IMR-90 (cell line): ENCODE data around the gene TCTA.

Source experiments
- CEBPB ChIP-seq: IDR thresholded peaks from 2 replicates; pipeline ENCODE4 v1.6.1; 2012; ENCODE audit warnings: low read depth, low read length, improper control_type of control experiment
- FOS ChIP-seq: fragments of 150-350 bp; IDR thresholded peaks from 2 replicates; pipeline ENCODE4 v1.6.1; 2016; ENCODE audit warnings: low read depth, low read length
- MAFK ChIP-seq: IDR thresholded peaks from 2 replicates; pipeline ENCODE4 v1.6.1; 2012; ENCODE audit warnings: low read depth, low read length, improper control_type of control experiment
- MAZ ChIP-seq: IDR thresholded peaks from 2 replicates; pipeline ENCODE4 v1.6.1; 2012; ENCODE audit warnings: low read depth, mild to moderate bottlenecking, low read length, improper control_type of control experiment, moderate library complexity, borderline replicate concordance
- MXI1 ChIP-seq: IDR thresholded peaks from 2 replicates; pipeline ENCODE4 v1.6.1; 2012; ENCODE audit warnings: low read depth, mild to moderate bottlenecking, low read length, moderate library complexity, borderline replicate concordance
- POLR2A ChIP-seq: IDR thresholded peaks from 2 replicates; pipeline ENCODE4 v1.6.1; 2012; ENCODE audit warnings: mild to moderate bottlenecking, low read depth, low read length
- RAD21 ChIP-seq: IDR thresholded peaks from 2 replicates; pipeline ENCODE4 v1.6.1; 2012; ENCODE audit warnings: low read length, improper control_type of control experiment
- RFX5 ChIP-seq: IDR thresholded peaks from 2 replicates; pipeline ENCODE4 v1.8.0; 2012; ENCODE audit warnings: low read depth, mild to moderate bottlenecking, low read length, moderate library complexity
- TF ChIP-seq, protein P1 (sequence below): conservative IDR thresholded peaks from 2 replicates; pipeline ENCODE4 v1.5.1; 2012; ENCODE audit warnings: mild to moderate bottlenecking, low read depth, low read length, improper control_type of control experiment

DNA sequence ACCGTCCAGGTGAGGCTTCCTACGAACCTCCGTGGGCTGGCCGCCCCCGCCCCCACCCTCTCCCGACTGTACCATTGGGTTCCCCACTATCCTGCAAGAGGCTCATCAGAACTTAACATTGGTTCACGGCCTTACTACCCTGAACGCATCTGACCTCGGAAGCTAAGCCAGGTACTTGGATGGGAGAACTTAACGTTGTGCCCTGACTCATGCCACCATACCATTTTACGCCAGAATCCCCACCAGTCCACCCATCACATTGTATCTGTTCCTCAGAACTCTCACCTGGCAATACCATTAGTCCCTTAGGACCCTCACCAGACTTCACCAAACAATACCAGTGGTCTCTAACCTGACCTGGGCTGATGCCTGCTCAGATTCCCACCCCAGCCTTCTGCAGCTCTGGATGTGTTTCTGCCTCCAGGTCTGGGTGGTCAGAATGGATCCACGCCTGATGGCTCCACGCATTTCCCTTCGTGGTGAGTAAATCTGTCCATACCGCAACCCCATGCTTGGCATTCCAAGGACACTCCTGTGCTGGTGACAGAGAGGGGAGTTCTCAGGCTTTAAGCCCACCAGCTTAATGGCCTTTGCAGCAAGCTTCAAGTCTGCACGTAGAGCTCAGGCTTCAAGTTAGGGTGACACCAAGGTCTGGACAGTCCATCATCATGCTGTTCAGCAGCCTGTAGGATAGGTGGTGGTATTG lies 562 bp downstream of the TCTA start:
- TF ChIP-seq FOS = no peak
- TF ChIP-seq POLR2A = no peak
- TF ChIP-seq, protein P1, sequence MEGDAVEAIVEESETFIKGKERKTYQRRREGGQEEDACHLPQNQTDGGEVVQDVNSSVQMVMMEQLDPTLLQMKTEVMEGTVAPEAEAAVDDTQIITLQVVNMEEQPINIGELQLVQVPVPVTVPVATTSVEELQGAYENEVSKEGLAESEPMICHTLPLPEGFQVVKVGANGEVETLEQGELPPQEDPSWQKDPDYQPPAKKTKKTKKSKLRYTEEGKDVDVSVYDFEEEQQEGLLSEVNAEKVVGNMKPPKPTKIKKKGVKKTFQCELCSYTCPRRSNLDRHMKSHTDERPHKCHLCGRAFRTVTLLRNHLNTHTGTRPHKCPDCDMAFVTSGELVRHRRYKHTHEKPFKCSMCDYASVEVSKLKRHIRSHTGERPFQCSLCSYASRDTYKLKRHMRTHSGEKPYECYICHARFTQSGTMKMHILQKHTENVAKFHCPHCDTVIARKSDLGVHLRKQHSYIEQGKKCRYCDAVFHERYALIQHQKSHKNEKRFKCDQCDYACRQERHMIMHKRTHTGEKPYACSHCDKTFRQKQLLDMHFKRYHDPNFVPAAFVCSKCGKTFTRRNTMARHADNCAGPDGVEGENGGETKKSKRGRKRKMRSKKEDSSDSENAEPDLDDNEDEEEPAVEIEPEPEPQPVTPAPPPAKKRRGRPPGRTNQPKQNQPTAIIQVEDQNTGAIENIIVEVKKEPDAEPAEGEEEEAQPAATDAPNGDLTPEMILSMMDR = no peak
- TF ChIP-seq CEBPB = no peak
- no peak for TF ChIP-seq RAD21
- TF ChIP-seq MAFK = no peak
- TF ChIP-seq MXI1 = no peak
- no peak for TF ChIP-seq MAZ
- TF ChIP-seq RFX5 = no peak
